22Rv1 (cell line): ENCODE results near the gene CNKSR3.

Experiments
- H3K27ac ChIP-seq: fragments of 450-650 bp; 2 replicates; pipeline ENCODE4 v1.5.1; 2017
- ZFX ChIP-seq: fragments of 450-650 bp; IDR thresholded peaks from 2 replicates; pipeline ENCODE4 v1.6.1; 2017; ENCODE audit warnings: antibody characterized with exemption, borderline replicate concordance
- TF ChIP-seq, protein P1 (sequence below): fragments of 450-650 bp; IDR thresholded peaks from 2 replicates; pipeline ENCODE4 v1.5.1; 2017; ENCODE audit warnings: mild to moderate bottlenecking

Gene CNKSR3

DNA sequence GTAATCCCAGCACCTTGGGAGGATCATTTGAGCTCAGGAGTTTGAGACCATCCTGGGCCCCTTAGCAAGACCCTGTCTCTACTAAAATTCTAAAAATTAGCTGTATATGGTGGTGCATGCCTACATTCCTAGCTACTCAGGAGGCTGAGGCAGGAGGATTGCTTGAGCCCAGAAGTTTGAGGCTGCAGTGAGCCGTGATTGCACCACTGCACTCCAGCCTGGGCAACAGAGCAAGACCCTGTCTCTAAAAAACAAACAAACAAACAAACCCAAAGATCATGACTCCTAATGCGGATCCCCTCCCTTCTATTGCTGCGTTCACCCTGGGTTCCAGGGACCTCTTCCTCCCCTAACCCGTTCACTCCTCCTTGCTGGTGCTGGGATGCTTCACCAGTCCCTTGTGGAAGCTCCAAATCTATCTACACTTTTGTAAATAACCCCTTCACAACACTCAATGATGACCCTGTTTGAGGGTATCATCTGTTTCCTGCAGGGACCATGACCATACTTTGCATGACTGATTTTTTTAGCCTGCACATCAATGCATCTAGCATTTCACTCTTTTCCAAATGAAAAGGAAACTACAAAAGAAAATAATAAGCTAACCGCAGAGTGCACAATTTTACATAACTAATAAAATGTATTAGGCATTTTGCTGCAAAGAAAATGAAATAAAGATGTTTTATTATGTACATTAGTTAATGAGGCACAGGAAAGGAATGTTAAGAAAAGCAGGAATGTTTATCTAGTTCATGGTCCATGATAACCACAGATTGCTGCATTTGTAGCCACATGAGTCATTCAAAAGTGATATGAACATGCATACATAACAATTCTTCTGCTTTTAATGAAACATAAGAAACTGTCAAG is 123.4 kb downstream of the CNKSR3 start:
- no peak for TF ChIP-seq ZFX
- TF ChIP-seq, protein P1, sequence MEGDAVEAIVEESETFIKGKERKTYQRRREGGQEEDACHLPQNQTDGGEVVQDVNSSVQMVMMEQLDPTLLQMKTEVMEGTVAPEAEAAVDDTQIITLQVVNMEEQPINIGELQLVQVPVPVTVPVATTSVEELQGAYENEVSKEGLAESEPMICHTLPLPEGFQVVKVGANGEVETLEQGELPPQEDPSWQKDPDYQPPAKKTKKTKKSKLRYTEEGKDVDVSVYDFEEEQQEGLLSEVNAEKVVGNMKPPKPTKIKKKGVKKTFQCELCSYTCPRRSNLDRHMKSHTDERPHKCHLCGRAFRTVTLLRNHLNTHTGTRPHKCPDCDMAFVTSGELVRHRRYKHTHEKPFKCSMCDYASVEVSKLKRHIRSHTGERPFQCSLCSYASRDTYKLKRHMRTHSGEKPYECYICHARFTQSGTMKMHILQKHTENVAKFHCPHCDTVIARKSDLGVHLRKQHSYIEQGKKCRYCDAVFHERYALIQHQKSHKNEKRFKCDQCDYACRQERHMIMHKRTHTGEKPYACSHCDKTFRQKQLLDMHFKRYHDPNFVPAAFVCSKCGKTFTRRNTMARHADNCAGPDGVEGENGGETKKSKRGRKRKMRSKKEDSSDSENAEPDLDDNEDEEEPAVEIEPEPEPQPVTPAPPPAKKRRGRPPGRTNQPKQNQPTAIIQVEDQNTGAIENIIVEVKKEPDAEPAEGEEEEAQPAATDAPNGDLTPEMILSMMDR: no peak

DNA sequence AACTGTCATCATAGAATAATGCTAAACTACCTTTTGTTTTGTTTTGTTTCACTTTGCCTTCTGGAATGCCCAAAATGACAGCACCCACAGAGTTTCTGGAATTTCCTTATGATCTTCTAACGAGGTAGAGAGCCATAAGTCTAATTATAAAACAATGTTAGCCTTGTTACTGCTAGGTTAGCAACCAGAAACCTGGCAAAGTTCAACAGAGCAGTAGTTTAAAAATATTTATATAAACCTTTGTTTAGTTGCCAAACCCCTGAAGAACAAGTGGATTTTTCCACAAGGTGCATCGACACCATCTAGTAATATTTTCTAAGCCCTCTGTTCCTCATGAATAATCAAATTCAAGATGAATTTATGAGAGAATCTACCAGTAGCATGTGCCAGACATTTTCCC is 126.3 kb downstream of the CNKSR3 start:
- H3K27ac ChIP-seq: no peak overlapping the region
- TF ChIP-seq, protein P1: no peak
- no peak for TF ChIP-seq ZFX

More for the DNA sequence above, 123.4 kb downstream of the CNKSR3 start:
- no peak overlapping the region for H3K27ac ChIP-seq

DNA sequence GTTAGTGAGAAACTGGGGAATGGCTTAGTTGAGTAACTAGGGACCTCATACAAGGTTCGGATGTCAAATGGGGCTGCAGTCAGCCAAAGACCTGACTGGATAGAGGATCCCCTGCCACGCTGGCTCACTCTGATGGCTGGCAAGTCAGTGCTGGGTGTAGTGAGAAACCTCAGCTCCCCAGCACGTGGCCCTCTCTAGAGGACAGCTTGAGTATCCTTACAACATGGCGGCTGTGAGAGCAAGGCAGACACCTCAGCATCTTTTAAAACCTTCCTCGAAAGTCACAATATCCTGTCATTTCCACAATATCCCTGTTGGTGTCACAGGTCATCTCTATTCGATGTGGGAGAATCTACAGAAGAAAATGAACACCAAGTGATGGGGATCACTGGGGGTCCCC is 127.2 kb downstream of the CNKSR3 start:
- H3K27ac ChIP-seq: no peak overlapping the region
- TF ChIP-seq ZFX: no peak
- TF ChIP-seq, protein P1: no peak

DNA sequence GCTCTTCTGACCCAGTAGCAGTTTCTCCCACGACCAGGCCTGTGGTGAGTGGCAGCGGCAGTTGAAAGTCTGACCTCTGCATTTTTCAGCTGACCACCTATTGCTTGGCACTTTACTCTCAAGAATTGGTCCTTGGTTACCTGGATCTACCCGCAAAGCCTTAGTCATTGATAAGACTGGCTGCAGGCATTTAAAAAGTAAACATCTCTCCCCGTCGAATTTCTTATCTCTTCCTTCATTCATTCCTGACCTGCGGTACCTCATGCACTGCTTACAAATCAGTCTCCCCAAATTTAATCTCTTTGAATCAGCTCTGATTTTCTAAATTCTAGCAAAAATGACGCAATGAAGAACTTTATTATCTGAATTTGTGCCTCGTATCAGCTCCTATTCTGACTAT is 127.7 kb downstream of the CNKSR3 start:
- H3K27ac ChIP-seq: no peak overlapping the region
- TF ChIP-seq ZFX: no peak
- TF ChIP-seq, protein P1: no peak

DNA sequence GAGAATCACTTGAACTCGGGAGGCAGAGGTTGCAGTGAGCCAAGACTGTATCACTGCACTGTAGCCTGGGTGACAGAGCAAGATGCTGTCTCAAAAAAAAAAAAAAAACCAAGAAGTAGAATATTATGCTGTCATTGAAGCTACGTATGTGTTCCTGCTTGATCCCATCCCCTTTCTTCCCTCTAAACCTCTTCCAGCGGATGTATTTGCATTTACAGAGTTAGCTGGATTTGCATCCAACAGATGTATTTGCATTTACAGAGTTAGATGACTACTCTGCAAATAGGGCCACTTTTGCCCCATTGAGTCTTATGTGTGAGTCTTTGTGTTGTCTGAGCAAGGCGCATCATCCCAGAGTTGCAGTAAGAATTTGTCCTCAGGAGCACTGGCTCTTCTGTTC is 128.9 kb downstream of the CNKSR3 start:
- H3K27ac ChIP-seq: no peak overlapping the region
- TF ChIP-seq, protein P1: no peak
- no peak for TF ChIP-seq ZFX

DNA sequence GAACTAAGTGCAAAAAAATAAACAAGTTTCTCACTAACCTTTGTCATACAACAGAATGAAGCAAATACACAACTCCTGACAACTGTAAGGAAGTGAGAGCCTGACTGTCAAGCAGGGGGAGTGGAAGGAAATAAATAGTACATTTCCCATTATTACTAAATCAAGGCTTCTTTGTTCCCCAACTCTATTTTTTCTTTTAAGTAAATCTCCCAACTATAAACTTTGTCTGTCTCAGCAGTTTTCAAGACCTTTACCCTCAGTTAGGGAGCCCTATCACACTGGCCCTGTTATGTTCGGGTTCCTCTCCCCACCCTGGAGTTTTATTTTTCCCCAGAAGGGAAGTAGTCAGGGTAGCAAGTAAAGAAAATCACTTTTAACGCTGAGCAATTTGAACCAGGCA is 129.7 kb downstream of the CNKSR3 start:
- TF ChIP-seq, protein P1: no peak
- TF ChIP-seq ZFX: no peak
- H3K27ac ChIP-seq: no peak overlapping the region

DNA sequence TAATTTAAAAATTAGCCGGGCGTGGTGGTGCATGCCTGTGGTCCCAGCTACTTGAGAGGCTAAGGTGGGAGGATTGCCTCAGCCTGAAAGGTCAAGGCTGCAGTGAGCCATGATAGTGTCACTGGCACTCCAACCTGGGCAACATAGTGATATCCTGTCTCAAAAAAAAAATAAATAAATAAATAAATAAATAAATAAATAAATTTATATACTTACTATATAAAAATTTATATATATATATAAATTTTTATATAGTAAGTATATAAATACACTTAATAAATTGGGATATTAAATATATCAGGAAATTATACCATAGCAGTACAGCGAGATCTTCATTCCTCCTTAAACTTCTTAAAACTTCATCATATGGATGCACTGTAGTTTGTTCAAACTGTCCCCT is 130.9 kb downstream of the CNKSR3 start:
- H3K27ac ChIP-seq: no peak overlapping the region
- no peak for TF ChIP-seq ZFX
- TF ChIP-seq, protein P1: no peak
